ENCODE data around the gene PRX.

The PRX gene

DNA sequence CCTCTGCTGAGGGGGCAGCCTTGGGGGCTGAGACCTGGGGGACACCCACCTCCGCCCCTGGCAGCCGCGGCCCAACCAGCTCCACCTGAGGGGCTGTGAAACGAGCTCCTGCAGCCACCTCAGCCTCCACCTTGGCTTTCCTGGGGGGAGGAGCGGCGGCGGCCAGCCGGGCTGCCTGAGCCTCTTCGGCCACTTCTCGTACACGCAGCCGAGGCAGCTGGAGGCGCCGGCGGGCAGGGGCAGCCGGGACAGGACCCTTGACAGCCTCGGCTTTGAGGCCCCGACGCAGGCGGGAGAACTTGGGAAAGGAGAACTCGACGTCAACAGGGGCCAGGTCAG is 15.6 kb downstream of the PRX start:
- H3K4me3 ChIP-seq (ENCODE audit: low read depth, low read length) = no peak overlapping the region
- no peak for TF ChIP-seq CTCF (IDR thresholded peaks at IDR 0.05; ENCODE audit: borderline replicate concordance, insufficient read depth, low read depth, low read length)

GRCh38 chr19:40396886-40397567 is 16.2 kb downstream of the PRX start:
- no peak for TF ChIP-seq CTCF (IDR thresholded peaks at IDR 0.05; ENCODE audit: borderline replicate concordance, insufficient read depth, low read depth, low read length)
- no peak overlapping the region for H3K4me3 ChIP-seq (ENCODE audit: low read depth, low read length)

GRCh38 chr19:40395956-40396355 is 17.2 kb downstream of the PRX start:
- no peak overlapping the region for H3K4me3 ChIP-seq (ENCODE audit: low read depth, low read length)
- TF ChIP-seq CTCF (IDR thresholded peaks at IDR 0.05; ENCODE audit: borderline replicate concordance, insufficient read depth, low read depth, low read length) = no peak

- TF ChIP-seq CTCF (IDR thresholded peaks at IDR 0.05; ENCODE audit: borderline replicate concordance, insufficient read depth, low read depth, low read length) = no peak
- no peak overlapping the region for H3K4me3 ChIP-seq (ENCODE audit: low read depth, low read length)
These were observed 18.4 kb downstream of the PRX start for GRCh38 chr19:40394816-40395210.

DNA sequence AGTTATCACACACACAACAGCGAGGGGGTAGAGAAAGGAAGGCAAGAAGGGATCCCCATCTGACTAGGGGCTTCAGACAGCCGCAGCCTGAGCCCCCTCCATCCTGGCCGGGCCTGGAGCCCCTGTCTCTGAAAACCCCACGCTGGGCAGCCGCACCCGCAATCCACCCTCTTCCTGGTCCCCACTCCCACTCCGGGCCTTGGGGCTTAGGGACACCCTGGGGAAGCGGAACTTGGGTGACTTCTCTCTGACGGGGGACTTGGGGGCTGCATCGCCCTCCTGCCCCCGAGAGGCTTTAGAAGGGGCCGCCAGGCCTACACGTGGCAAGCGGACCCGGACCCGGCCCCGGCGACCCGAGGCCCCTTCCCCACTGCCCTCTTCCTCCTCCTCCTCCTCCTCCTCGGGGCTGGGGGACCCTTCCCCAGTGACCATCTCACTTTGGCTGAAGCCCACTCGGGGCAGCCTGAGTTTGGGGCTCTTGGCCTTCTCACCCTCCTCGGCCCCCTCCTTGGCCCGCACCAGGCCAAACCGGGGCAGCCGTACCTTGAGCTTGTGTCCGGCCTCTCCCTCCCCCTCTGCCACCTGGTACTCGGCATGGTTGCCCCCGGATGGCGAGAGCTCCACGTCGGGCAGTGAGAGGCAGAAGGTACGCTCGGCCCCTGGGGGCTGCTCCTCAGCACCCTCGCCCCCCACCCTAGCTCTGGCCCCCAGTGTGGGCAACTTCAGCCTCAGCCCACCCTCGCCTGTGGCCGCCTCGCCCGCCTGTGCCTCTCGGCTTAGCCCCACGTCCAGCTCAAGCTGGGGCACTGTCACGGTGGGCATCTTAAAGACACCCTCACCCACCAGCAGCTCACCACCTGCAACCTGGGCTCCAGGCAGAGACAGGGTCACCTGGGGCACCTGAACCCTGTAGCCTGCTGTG is 19.0 kb downstream of the PRX start:
- no peak overlapping the region for H3K4me3 ChIP-seq (ENCODE audit: low read depth, low read length)
- no peak for TF ChIP-seq CTCF (IDR thresholded peaks at IDR 0.05; ENCODE audit: borderline replicate concordance, insufficient read depth, low read depth, low read length)

DNA sequence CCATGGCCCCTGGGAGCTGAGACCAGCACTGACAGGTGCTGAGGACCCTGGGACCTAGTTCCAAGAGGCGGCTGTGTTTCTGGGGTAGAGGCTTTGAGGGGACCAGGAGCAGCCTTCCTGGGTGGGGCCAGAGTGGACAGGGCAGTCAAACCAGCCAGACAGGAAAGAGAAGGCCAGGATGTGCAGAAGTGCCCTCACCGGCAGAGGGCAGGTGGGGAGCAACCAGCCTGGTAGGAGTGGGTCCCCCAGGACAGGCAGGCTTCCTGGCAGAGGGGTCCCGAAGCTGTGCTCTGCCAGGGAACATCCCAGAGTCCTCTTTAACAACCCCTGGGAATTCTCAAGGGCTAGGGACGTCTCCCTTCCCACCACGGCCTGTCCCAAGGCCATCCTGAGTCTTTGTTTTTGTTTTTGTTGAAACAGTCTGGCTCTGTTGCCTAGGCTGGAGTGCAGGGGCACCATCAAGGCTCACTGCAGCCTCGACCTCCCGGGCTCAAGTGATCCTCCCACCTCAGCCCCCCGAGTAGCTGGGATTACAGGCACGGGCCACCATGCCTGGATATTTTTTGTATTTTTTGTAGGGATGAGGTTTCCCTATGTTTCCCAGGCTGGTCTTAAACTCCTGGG is 20.2 kb downstream of the PRX start:
- peak; percentile 67; the same call in 1 of the 2 replicates for TF ChIP-seq CTCF (IDR thresholded peaks at IDR 0.05; ENCODE audit: borderline replicate concordance, insufficient read depth, low read depth, low read length)
- H3K4me3 ChIP-seq (ENCODE audit: low read depth, low read length) = no peak overlapping the region

All from GM12875 (cell line).